ENCODE results near the gene PPEF1. TPM values are rescaled to one million over a fixed set of nuclear protein-coding genes. Genes with fewer than 3 reads are reported as not detected.

Gene PPEF1
- total and polyA plus RNA-seq, 2 experiments from 2014 or later = 0.76 TPM; not detected in 1

GRCh38 chrX:18799911-18800310 lies 92.5 kb downstream of the PPEF1 start:
- Histone ChIP-seq H2AFZ (no peak overlapping the region), H3K27me3 (ENCODE audit: insufficient read depth) (no peaks in the 10 kb centered on the region), H4K20me1 (replicated peaks; ENCODE audit: insufficient read depth) (no peaks in the 10 kb centered on the region), H3K36me3 (ENCODE audit: insufficient read depth) (no peaks in the 10 kb centered on the region), H3K27ac (ENCODE audit: low read depth) (no peak overlapping the region), H3K9me2 (ENCODE audit: insufficient read depth) (no peaks in the 10 kb centered on the region), H3F3A (replicated peaks; ENCODE audit: low read depth) (no peaks in the 10 kb centered on the region), H3K4me3 (no peak overlapping the region), H3K4me2 (no peak overlapping the region), H3K79me2 (replicated peaks; ENCODE audit: insufficient read depth) (no peaks in the 10 kb centered on the region), H3K4me1 (ENCODE audit: insufficient read depth) (no peaks in the 10 kb centered on the region)
- Mint-ChIP-seq H3K9me3 (peaks cover 15% of the 10 kb centered on the region; the same call in 2 of the 3 replicates), H3K27ac (no peak overlapping the region), H3K4me1 (no peaks in the 10 kb centered on the region), H3K36me3 (ENCODE audit: low read depth) (no peaks in the 10 kb centered on the region; the same call in 2 of the 3 replicates), H3K4me3 (no peak overlapping the region), H3K27me3 (ENCODE audit: insufficient read depth, low read depth, poor library complexity) (no peaks in the 10 kb centered on the region)
- ATAC-seq = no peak
- TF ChIP-seq ZNF114 (CRISPR knock-in tag; IDR thresholded peaks at IDR 0.05) = no peak
- TF ChIP-seq NANOG (IDR thresholded peaks at IDR 0.05; ENCODE audit: borderline replicate concordance) = no peak
- no peak for TF ChIP-seq STAT1 (IDR thresholded peaks at IDR 0.05; ENCODE audit: unreplicated experiment)
- TF ChIP-seq, protein P1, sequence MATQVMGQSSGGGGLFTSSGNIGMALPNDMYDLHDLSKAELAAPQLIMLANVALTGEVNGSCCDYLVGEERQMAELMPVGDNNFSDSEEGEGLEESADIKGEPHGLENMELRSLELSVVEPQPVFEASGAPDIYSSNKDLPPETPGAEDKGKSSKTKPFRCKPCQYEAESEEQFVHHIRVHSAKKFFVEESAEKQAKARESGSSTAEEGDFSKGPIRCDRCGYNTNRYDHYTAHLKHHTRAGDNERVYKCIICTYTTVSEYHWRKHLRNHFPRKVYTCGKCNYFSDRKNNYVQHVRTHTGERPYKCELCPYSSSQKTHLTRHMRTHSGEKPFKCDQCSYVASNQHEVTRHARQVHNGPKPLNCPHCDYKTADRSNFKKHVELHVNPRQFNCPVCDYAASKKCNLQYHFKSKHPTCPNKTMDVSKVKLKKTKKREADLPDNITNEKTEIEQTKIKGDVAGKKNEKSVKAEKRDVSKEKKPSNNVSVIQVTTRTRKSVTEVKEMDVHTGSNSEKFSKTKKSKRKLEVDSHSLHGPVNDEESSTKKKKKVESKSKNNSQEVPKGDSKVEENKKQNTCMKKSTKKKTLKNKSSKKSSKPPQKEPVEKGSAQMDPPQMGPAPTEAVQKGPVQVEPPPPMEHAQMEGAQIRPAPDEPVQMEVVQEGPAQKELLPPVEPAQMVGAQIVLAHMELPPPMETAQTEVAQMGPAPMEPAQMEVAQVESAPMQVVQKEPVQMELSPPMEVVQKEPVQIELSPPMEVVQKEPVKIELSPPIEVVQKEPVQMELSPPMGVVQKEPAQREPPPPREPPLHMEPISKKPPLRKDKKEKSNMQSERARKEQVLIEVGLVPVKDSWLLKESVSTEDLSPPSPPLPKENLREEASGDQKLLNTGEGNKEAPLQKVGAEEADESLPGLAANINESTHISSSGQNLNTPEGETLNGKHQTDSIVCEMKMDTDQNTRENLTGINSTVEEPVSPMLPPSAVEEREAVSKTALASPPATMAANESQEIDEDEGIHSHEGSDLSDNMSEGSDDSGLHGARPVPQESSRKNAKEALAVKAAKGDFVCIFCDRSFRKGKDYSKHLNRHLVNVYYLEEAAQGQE (IDR thresholded peaks at IDR 0.05; ENCODE audit: unreplicated experiment) = no peak
- TF ChIP-seq CREB1 (CRISPR knock-in tag; IDR thresholded peaks at IDR 0.05; ENCODE audit: low read depth) = no peak
- TF ChIP-seq CTCF (conservative IDR thresholded peaks at IDR 0.05; ENCODE audit: low read depth in 2 of 2) = no peak
- TF ChIP-seq POLR2AphosphoS5 (IDR thresholded peaks at IDR 0.05; ENCODE audit: low read depth) = no peak
- TF ChIP-seq JUNB (IDR thresholded peaks at IDR 0.05; ENCODE audit: unreplicated experiment) = no peak
- TF ChIP-seq, protein P2, sequence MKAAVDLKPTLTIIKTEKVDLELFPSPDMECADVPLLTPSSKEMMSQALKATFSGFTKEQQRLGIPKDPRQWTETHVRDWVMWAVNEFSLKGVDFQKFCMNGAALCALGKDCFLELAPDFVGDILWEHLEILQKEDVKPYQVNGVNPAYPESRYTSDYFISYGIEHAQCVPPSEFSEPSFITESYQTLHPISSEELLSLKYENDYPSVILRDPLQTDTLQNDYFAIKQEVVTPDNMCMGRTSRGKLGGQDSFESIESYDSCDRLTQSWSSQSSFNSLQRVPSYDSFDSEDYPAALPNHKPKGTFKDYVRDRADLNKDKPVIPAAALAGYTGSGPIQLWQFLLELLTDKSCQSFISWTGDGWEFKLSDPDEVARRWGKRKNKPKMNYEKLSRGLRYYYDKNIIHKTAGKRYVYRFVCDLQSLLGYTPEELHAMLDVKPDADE (IDR thresholded peaks at IDR 0.05) = no peak
- no peak for TF ChIP-seq ZNF331 (CRISPR knock-in tag; IDR thresholded peaks at IDR 0.05; ENCODE audit: low read depth)
- TF ChIP-seq EZH2phosphoT487 (IDR thresholded peaks at IDR 0.05; ENCODE audit: unreplicated experiment) = no peak
- TF ChIP-seq, protein P3, sequence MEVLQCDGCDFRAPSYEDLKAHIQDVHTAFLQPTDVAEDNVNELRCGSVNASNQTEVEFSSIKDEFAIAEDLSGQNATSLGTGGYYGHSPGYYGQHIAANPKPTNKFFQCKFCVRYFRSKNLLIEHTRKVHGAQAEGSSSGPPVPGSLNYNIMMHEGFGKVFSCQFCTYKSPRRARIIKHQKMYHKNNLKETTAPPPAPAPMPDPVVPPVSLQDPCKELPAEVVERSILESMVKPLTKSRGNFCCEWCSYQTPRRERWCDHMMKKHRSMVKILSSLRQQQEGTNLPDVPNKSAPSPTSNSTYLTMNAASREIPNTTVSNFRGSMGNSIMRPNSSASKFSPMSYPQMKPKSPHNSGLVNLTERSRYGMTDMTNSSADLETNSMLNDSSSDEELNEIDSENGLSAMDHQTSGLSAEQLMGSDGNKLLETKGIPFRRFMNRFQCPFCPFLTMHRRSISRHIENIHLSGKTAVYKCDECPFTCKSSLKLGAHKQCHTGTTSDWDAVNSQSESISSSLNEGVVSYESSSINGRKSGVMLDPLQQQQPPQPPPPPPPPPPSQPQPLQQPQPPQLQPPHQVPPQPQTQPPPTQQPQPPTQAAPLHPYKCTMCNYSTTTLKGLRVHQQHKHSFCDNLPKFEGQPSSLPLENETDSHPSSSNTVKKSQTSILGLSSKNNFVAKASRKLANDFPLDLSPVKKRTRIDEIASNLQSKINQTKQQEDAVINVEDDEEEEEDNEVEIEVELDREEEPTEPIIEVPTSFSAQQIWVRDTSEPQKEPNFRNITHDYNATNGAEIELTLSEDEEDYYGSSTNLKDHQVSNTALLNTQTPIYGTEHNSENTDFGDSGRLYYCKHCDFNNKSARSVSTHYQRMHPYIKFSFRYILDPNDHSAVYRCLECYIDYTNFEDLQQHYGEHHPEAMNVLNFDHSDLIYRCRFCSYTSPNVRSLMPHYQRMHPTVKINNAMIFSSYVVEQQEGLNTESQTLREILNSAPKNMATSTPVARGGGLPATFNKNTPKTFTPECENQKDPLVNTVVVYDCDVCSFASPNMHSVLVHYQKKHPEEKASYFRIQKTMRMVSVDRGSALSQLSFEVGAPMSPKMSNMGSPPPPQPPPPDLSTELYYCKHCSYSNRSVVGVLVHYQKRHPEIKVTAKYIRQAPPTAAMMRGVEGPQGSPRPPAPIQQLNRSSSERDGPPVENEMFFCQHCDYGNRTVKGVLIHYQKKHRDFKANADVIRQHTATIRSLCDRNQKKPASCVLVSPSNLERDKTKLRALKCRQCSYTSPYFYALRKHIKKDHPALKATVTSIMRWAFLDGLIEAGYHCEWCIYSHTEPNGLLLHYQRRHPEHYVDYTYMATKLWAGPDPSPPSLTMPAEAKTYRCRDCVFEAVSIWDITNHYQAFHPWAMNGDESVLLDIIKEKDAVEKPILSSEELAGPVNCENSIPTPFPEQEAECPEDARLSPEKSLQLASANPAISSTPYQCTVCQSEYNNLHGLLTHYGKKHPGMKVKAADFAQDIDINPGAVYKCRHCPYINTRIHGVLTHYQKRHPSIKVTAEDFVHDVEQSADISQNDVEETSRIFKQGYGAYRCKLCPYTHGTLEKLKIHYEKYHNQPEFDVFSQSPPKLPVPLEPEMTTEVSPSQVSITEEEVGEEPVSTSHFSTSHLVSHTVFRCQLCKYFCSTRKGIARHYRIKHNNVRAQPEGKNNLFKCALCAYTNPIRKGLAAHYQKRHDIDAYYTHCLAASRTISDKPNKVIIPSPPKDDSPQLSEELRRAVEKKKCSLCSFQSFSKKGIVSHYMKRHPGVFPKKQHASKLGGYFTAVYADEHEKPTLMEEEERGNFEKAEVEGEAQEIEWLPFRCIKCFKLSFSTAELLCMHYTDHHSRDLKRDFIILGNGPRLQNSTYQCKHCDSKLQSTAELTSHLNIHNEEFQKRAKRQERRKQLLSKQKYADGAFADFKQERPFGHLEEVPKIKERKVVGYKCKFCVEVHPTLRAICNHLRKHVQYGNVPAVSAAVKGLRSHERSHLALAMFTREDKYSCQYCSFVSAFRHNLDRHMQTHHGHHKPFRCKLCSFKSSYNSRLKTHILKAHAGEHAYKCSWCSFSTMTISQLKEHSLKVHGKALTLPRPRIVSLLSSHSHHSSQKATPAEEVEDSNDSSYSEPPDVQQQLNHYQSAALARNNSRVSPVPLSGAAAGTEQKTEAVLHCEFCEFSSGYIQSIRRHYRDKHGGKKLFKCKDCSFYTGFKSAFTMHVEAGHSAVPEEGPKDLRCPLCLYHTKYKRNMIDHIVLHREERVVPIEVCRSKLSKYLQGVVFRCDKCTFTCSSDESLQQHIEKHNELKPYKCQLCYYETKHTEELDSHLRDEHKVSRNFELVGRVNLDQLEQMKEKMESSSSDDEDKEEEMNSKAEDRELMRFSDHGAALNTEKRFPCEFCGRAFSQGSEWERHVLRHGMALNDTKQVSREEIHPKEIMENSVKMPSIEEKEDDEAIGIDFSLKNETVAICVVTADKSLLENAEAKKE (CRISPR knock-in tag; IDR thresholded peaks at IDR 0.05) = no peak
- DNase-seq (ENCODE audit: low spot score) = no peak

Measured in GM23338 (cell line).